Cardiac septum (tissue), 1 donor: ENCODE measurements around the gene PDLIM7. TPM values are rescaled to one million over a fixed set of nuclear protein-coding genes. Genes with fewer than 3 reads are reported as not detected.

Source experiments
- DNase-seq: peaks from one replicate; pipeline ENCODE4 v3.0.0-alpha.2; 2020; ENCODE audit warnings: low spot score
- intact Hi-C: fragments of 100-400 bp; cut with DNase I; formaldehyde crosslinking; loops from one replicate; pipeline ENCODE4 v1.14.0; 2022
- total RNA-seq: library from RNA; stranded (reverse); fragmentation: NEBNext Ultra II Directional; extraction: Animal tissue kit (Norgen Biotek cat#: 25700); gene quantifications from one replicate; pipeline ENCODE4 v1.2.1, GENCODE V29; 2021
- donor health status: DM: no; HTN: no; CAD: no.

The PDLIM7 gene
- total RNA-seq, 1 donor from 2014 or later, result 133 TPM

DNA sequence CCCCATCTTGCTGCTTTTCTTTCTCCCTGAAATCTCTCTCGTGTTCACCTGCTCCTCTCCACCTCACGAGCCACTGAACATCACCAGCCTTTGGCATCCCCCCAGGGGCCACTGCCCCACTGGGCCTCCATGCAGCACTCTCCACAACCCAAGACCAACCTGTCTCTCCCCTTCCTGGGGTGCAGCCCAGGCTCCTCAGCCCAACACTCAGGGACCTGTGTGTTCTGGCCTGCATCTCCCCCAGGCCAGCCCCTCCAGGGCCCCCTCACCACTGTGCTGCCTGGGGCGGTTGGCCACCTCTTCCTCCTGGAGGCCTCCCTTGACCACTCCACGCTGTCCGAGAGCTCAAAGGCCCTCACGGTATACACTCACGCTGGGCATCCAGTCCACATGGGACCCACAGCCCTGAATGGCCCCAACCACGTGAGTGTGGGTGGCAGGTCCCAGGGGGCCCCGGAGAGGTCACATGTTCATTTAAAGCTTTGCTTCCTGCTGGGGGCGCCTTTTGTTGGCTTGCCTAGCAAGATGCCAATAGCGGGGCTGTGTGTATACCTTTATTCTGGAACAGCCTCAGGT lies 12.7 kb upstream of the PDLIM7 start:
- intact Hi-C loops, result no loop called here
- no peak for DNase-seq

DNA sequence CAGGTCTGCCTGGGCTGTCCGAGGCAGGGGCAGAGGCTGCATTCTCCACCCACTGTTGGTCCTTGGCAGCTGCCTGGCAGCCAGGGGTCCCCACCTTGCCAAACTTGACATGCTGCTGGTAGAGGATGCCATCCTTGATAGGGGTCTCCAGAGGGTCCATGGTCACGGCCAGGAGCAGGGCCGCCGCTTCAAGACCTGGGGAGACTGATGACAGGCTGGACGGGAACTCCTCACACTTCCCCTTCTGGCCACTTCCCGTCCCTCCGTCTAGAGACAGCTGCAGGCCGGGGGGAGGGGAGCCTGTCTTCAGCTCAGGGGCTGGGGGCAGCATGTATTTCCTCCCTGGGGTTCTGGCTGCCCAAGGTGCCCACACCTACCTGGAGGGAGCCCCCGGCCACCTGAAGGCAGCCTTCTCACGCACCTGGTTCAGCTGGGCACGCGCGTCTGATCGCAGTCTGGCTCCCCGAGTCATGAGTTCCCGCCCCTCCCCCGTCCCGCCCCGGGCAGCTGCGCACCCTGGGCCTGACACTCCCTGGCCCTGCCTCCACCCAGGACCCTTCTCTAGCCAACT lies 12.1 kb upstream of the PDLIM7 start, which contains the start of gene DOK3:
DOK3 (minus strand) TSS at position 446 of the 571 bp plus-strand sequence; CDS start at position 160, 286 bp downstream.
- DNase-seq, result peak; percentile 90

DNA sequence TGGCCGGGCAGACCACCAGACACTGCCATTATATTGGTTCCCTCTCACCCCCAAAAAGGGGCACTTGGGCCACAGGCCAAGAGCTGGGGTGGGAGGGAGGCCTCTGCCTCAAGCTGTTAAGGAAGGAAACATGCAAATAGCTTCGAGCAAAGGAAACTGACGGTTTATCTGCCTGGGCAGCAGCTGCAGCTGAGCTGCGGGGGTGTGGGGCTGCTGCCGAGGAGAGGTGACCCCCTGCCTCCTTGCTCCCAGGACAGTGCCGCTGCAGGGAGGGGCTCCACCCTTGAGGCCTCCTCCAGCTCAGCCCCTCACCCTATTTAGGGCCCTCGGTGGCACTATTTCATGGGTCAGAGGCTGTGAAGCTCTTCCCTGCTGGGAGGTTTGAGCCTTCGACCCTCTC lies 11.4 kb upstream of the PDLIM7 start:
- intact Hi-C loops, result no loop called here
- DNase-seq, result no peak

More for the DNA sequence above, 12.1 kb upstream of the PDLIM7 start, which contains the start of gene DOK3:
- intact Hi-C loops, result no loop called here

DNA sequence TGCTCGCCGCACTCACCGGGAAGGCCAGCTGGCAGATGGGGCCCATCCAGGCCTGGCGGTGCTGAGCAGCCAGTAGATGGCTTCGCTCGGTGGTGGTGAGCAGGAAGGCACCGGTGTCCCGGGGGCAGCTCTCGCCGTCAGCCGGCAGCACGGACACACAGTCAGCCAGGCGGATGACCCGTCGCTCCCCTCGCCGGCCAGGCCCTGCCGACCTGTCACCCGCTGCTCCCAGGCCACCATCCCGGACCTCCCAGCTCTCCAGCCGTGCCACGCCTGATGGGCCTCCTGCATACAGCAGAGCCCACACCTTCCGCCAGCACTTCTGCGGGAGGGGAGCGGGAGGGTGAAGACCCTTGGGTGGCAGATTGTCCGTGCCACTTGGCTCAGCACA lies 10.8 kb upstream of the PDLIM7 start:
- DNase-seq, result no peak

DNA sequence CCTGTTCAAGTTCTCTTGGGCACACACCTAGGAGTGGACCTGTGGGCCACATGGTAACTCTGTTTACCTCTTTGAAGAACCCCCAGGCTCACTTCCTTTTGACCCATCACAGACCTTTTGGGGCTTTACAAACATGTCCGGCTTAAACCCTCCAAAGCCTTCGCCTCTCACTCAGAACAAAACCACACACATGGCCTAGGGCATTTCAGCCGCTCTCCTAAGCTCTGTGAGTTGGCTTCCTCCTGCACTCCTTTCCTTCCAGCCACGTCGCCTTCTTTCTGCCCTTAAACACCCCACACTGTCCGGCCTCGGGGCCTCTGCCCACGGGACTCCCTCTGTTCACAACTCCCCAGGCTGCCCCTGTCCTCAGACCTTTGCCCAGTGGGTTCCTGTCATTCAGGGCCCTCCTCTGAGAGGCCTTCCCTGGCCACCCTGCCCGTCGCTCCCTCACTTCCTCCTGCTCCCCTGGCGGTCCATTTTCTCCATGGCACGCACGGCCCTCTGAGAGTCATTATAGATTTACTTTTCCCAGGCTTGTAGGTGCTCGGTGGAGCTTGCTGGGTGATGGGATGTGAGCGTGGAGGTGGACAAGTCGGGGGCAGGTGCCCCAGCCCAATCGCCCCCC lies 10.3 kb upstream of the PDLIM7 start:
- intact Hi-C loops, result no loop called here
- no peak for DNase-seq

More for the DNA sequence above, 10.8 kb upstream of the PDLIM7 start:
- intact Hi-C loops, result no loop called here

DNA sequence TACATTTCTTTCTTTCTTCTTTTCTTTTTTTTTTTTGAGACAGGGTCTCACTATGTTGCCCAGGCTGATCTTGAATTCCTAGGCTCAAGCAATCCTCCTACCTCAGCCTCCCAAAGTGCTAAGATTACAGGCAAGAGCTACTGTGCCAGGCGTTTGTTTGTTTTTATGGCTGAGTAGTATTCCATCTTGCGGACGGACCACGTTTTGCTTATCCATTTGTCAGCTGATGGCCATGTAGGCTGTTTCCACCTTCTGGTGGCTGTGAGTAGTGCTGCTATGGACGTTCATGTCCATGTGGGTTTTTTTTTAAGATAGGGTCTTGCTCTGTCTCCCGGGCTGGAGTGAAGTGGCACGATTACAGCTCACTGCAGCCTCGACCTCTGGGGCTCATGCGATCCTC lies 9.8 kb upstream of the PDLIM7 start:
- no peak for DNase-seq
- intact Hi-C loops, result no loop called here

DNA sequence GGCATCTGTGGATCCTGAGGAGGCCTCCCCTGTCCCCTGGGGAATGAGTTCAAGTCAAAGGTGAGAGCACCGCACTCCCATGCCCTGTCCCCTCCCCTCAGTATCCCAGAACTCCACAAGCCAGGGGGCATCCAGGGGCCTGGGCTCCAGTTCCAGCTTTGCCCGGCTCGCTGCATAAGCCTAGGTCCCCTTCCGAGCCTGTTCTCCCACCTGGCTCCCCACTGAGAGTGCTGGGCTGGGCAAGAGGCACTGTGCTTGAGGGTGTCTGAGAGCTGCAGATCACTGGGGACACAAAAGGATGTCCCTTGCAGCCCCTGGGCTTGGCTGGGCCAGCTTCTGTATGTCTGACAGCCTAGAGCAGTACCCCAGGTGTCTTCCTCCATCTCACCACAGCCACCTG lies 7.7 kb upstream of the PDLIM7 start:
- intact Hi-C loops, result no loop called here
- no peak for DNase-seq

DNA sequence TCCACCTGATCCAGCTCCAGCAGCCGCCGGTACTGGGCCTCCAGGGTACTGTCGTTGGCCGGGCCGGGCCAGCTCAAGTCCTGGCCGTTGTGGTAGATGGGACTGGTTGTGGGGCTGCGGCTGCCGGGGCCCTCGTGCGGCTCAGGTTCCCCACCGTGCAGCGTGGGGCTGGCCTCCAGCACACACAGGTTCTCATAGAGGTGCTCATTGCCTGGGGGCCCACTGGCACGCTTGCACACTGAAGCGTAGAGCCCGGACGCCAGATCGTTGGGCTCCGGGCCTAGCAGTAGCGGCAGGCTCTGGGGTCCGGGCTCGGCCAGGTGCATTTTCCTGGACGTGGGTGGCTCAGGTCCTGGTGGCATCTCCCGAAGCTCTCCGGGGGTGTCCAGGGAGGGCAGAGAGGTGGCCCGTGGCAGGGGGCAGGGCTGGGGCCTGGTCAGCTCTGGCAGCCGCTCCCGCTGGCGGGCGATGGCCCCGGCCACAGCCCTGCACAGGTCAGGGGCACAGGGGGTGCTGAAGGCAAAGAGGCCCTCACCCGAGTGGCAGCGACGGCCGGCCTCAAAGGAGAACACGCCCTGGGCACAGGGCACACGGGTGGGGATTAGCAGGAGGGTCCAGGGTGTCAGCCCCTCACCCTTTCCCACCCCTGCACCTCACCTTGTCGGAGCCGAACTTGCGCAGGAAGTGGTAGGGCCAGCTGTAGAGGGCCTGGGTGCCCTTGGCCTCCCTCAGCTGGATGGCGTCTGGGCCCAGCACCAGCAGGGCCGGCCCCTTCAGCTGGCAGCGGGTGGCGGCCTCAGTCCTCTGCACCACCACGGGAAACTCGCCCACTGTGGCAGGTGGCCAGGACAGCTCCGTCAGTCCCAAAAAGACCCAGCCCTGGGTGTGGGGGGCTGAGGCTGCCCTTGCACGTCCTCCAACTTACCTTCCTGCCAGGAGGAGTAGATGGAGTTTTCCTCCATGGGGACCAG lies 7.0 kb upstream of the PDLIM7 start:
- intact Hi-C loops, result no loop called here
- DNase-seq, result no peak

DNA sequence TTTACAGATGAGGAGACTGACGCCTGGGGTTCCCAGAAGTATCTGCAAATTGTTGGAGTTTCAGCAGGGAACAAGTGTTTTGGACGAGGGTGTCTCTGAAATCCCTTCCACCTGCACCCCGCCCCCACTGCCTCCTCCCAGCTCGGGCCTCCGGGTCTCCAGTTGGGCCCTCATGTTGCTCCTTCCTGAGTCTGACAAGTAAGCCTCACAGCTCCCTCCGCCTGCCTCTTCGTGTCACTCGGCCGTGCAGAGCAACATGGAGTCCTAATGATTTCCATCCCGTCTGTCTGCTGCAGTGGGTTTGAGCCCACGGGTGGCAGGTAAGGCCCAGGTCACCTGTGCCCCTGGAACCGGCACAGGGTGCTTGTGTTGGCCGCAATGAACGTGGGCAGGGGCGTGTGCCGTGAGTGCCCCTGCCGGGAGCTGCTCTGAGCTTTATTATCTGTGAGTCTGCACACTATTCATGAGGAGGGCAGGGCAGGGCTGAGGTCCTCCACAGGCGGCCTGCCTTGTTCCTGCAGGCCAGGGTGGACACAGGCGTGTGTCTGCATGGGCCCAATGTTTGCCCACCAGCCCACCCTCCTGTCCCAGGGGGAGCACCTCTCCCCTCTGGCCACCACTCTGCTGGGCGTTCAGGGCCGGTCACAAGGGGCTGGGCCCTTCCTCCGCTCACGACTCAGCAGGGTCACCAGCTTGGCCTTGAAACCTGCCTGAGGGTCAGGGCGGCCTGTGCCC lies 6.1 kb upstream of the PDLIM7 start:
- intact Hi-C loops, result no loop called here
- DNase-seq, result no peak

DNA sequence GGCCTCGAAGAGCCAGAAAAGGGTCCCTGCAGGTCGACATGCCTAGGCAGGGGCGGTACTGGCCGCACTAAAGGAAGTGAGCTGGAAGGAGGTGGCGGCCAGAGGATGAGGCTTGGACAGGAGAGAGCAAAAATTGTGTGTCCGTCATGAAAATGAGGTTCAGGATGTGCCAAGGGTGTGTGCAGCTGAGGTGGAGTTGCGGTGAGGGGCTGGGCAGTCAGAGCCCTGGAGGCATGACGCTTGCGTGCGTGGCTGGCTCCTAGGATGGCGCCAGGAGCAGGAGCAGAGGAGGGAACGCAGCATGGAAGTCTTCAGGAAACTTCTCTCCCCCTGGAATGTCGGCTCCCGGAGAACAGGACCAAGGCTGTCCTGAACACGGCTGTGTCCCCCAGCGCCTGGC lies 5.5 kb upstream of the PDLIM7 start:
- intact Hi-C loops, result no loop called here
- DNase-seq, result no peak

DNA sequence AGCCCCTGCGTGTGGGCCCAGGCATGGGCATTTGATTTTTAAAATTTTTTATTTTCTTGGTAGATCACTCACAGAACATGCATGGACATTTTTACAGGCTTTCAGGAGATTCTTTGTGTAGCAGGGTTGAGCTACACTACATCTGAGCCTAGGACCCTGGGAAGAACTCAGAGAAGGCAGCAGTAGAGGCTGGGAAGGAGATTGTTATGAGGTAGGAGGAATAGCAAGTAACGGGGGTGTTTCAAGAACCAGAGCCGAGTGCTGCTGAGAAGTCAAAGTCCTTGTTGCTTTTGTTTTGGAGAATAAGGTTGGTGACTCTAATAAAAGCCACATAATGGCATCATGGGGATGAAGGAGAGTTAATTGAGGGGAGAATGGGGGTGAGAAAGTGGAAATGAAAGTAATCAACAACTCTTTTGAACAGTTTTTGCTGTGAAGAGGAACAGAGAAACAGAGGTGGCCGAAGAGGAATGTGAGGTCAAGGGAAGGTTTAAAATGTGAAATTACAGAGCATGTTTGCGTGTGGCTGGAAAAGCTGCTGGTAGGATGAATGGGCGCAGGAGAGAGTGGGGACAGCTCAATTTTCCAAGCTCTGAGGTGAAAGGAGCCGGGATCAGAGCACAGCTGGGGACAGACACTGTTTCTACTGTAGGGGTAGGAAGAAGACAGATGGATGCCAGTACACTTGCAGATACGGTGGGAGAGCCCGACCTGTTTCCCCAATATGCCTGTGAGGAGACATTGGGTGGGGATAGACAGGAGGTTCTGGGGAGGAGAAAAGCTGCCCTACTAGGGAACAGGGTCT lies 4.7 kb upstream of the PDLIM7 start:
- intact Hi-C loops, result loop anchor here (2.0 kb wide), 1 partner anchor 111 kb away; no protein-coding TSS in a partner anchor
- no peak for DNase-seq

DNA sequence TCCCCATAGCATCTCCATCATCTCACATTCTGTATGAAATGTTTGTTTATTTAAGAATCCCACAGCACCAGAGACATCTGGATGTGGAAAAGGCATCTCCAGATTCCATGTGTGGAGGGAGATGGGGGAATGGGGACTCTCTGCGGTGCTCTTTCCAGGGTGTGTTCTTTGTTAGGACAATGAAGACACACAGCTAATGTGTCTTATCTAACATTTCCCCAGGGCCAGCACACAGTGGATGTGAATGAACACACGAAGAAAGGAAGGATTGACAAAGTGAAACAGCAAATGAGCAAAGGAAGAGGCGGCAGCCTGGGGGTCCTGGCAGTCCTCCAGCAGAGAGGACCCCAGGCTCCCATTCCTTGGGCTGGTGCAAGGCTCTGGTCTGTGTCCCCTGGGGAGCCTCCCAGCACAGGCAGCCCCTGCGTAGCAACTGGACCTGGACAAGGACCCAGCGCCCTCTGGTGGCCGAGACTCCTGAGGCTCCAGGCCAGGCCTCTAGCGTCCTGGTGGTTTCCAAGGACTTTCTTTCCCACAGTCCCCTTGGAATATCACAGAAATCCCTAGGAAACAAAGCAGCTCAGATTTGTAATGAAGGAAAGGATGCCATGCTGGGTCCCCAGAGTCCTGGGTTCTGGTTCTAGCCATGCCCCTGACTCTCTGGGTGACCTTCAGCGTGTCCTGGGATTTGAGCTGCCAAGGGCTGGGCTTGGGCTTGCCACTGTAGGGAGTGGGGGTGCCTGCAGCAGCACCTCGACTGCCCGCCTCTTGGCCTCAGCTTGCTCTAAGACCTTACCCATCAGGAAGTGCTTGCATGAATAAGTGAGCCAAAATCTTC lies 3.5 kb upstream of the PDLIM7 start:
- peak; percentile 95 for DNase-seq
- intact Hi-C loops, result loop anchor here (2.0 kb wide), 1 partner anchor 110 kb away; no protein-coding TSS in a partner anchor

DNA sequence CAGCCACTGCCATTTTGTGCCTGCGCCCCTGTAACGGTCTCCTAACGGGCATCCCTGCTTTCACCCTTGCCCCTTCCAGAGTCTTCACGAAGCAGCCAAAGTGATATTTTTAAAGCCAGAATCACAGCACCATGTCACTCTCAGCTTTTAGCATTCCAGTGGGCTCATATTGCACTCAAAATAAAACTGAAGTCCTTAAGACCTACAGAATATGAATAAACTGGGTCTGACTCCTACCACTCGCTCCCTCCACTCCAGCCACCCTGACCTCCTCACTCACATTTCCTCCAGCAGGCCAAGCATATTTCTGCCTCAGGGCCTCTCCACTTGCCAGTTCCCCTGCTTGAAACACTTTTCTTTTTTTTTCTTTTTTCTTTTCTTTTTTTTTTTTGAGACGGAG lies 2.4 kb upstream of the PDLIM7 start:
- DNase-seq, result no peak
- intact Hi-C loops, result loop anchor here (2.0 kb wide), 2 partner anchors 17 to 109 kb away; partner anchors contain the start of gene DDX41

DNA sequence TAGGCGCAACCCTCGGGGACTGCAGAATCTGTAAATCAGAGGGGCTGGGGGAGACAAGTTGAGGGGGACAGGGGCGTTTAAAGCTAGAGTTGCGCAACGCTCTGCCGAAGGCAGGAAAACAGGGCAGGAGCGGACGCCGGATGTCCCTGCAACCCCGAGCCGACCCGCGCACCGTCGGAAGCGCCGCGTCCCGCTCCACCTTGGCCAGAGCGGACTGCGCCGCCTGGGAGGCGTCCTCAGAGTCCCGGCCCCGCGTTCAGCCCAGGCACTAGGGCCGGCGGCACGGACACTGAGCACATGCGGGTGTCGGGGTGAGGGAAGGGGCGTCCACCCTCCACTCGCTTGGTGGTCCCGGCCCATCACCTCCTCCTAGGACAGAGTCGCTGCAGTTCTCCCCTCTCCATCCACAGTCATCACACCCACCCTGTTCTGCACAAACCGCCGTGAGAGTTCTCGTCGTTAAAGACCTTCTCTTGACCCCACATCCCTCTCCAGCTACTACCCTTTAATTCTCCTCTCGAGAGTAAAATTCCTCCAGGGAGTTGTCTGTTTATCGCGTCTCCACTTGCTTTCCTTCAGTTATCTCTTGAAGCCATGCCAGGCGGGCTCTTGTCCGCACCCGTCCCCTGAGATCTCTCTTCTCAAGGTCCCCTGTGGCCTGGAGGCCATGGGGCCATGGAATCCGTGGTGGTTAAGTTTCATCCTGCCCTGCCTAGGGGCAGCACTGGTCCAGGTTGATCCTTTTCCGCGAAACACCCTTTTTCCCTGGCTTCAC lies 796 bp upstream of the PDLIM7 start:
- intact Hi-C loops, result loop anchor here (2.0 kb wide), 1 partner anchor 19 kb away; the partner anchor contains the start of gene DDX41
- DNase-seq, result no peak

DNA sequence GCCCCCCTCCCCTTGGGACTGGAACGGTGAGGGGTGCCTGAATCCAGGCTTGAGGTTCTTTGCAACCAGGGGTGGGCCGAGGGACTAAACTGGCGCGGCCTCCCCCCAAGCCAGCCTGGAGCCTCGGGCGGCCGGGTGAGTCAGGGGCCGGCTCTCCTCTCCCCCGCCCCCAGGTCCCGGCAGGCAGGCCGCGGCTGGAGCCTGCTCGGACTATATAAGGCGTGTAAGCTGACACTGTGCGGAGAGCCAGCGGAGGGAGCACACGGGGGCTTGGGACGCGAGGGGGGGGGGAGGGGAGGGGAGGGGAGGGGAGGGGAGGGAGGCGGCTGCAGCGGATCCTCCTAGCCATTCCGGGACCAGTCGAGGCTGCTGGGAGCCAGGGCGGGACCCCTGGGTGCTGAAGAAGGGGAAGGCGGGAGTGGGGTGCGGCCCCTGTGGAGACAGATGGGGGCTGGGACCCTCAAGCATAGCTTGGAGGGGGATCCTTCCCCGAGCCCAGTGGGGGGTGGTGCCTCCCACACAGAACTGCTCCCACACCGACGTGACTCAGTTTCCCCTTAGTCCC lies 595 bp downstream of the PDLIM7 start:
- peak; percentile 91 for DNase-seq
- intact Hi-C loops, result loop anchor here (1.0 to 2.0 kb wide), 2 partner anchors 18 to 42 kb away; no protein-coding TSS in a partner anchor

DNA sequence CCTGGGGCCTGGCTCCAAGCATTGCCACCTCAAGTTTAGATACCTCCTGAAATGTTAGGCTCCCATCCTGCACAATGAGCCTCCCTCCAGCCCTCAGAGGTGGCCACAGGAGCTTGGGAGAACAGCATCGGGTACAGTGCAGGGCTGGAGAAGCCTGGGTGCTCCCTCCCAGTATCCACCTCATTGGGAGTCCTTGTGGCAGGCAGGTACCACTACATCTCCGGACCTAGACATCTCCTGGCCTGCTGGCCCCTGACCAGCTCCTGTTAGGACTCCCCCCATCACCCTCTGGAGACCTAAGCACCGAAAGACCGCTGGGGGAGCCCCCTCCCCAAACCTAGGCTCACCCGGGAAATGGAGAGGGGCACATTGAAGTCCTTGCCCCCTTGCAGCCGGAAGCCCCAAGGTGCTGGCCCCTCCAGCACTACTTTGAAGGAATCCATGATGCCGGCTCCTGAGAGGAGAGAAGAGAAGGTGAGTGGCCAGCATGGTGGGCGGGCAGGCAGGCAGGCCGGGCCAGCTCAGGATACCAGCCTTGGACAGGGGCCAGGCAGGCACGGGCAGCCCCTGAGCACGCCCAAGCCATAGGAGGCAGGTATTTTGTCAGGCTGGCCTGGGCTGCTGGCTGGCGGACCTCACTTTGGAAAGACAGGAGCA lies 1.2 kb downstream of the PDLIM7 start:
- intact Hi-C loops, result loop anchor here (2.0 kb wide), 1 partner anchor 17 kb away; no protein-coding TSS in a partner anchor
- DNase-seq, result no peak
